ENCODE data around the gene GATA2. TPM values are rescaled to one million over a fixed set of nuclear protein-coding genes. Genes with fewer than 3 reads are reported as not detected.

The GATA2 gene
- total RNA-seq, 4 donors from 2014 or later, result 7.1 to 19.5 (median 9.7) TPM

GRCh38 chr3:128480717-128481437 is 12.1 kb downstream of the GATA2 start:
- no peak for TF ChIP-seq POLR2A (IDR thresholded peaks at IDR 0.05)
- no peak for TF ChIP-seq CTCF (IDR thresholded peaks at IDR 0.05)
- Histone ChIP-seq H3K4me1 (peaks cover 0 to 12% of the 10 kb centered on the region in 2 donors), H3K27me3 (peaks cover 17% of the 10 kb centered on the region), H3K9me3 (no peaks in the 10 kb centered on the region), H3K4me3 (replicated peaks in 1 of 3) (no peak overlapping the region), H3K36me3 (no peaks in the 10 kb centered on the region), H3K27ac (no peak overlapping the region)
- WGBS, 2 donors, result 65 to 75% methylated on average over 18 to 27 of the region's 27 CpGs
- intact Hi-C loops (cut with DNase I), result no loop called here
- DNase-seq, result no peak

- no peak overlapping the region for H3K4me3 ChIP-seq (replicated peaks in 1 of 3)
- peaks cover 17% of the 10 kb centered on the region for H3K27me3 ChIP-seq
- H3K36me3 ChIP-seq, result no peaks in the 10 kb centered on the region
- peaks cover 0 to 12% of the 10 kb centered on the region in 2 donors for H3K4me1 ChIP-seq
- DNase-seq, result no peak
- intact Hi-C loops (cut with DNase I), result no loop called here
- no peak overlapping the region for H3K27ac ChIP-seq
- TF ChIP-seq CTCF (IDR thresholded peaks at IDR 0.05), result no peak
- TF ChIP-seq POLR2A (IDR thresholded peaks at IDR 0.05), result no peak
- 58 to 63% methylated on average over 10 to 11 of the region's 11 CpGs for WGBS, 2 donors
- no peaks in the 10 kb centered on the region for H3K9me3 ChIP-seq
Measured at GRCh38 chr3:128480278-128480677, 12.7 kb downstream of the GATA2 start.

GRCh38 chr3:128479558-128480086 is 13.4 kb downstream of the GATA2 start:
- intact Hi-C loops (cut with DNase I), result no loop called here
- Histone ChIP-seq H3K27me3 (peaks cover 17% of the 10 kb centered on the region), H3K4me1 (peaks cover 0 to 12% of the 10 kb centered on the region in 2 donors), H3K4me3 (replicated peaks in 1 of 3) (no peak overlapping the region), H3K36me3 (no peaks in the 10 kb centered on the region), H3K27ac (no peak overlapping the region), H3K9me3 (no peaks in the 10 kb centered on the region)
- no peak for TF ChIP-seq CTCF (IDR thresholded peaks at IDR 0.05)
- no peak for TF ChIP-seq POLR2A (IDR thresholded peaks at IDR 0.05)
- DNase-seq, result no peak
- 73 to 82% methylated on average over 10 of the region's 10 CpGs for WGBS, 2 donors

- H3K4me1 ChIP-seq, result peaks cover 0 to 10% of the 10 kb centered on the region in 2 donors
- intact Hi-C loops (cut with DNase I), result no loop called here
- TF ChIP-seq CTCF (IDR thresholded peaks at IDR 0.05), result no peak
- no peak for TF ChIP-seq POLR2A (IDR thresholded peaks at IDR 0.05)
- no peaks in the 10 kb centered on the region for H3K9me3 ChIP-seq
- DNase-seq, result no peak
- H3K27ac ChIP-seq, result no peak overlapping the region
- no peaks in the 10 kb centered on the region for H3K36me3 ChIP-seq
- no peak overlapping the region for H3K4me3 ChIP-seq (replicated peaks in 1 of 3)
- peaks cover 15% of the 10 kb centered on the region for H3K27me3 ChIP-seq
- 56 to 68% methylated on average over 11 of the region's 11 CpGs for WGBS, 2 donors
Measured at GRCh38 chr3:128478576-128479506, 14.2 kb downstream of the GATA2 start.

All from thyroid gland (tissue), 4 donors.